HepG2 (cell line): ENCODE results near the gene SNRPD3. TPM values are rescaled to one million over a fixed set of nuclear protein-coding genes. Genes with fewer than 3 reads are reported as not detected.

Experiments used
- ATF6 ChIP-seq: sonication (generic); formaldehyde crosslinking; conservative IDR thresholded peaks from 2 replicates; pipeline ENCODE4 v1.4.0; 2020; ENCODE audit warnings: missing genetic modification reagents
- DDIT3 ChIP-seq: sonication (generic); formaldehyde crosslinking; IDR thresholded peaks from 2 replicates; pipeline ENCODE4 v1.4.0; 2020; ENCODE audit warnings: mild to moderate bottlenecking, missing genetic modification reagents
- EED ChIP-seq: sonication (generic); formaldehyde crosslinking; IDR thresholded peaks from 2 replicates; pipeline ENCODE4 v1.5.0; 2020; ENCODE audit warnings: mild to moderate bottlenecking, missing genetic modification reagents
- GATAD1 ChIP-seq: IDR thresholded peaks from 2 replicates; pipeline ENCODE4 v1.6.1; 2016; ENCODE audit warnings: missing genetic modification reagents, missing compliant biosample characterization
- HNRNPK ChIP-seq: fragments of 200-400 bp; formaldehyde crosslinking; IDR thresholded peaks from 2 replicates; pipeline ENCODE4 v1.6.1; 2018; ENCODE audit warnings: low read length, low read depth, moderate library complexity, mild to moderate bottlenecking; ENCODE audit not compliant: poor library complexity, severe bottlenecking
- JUN ChIP-seq: sonication (generic); formaldehyde crosslinking; IDR thresholded peaks from 2 replicates; pipeline ENCODE4 v1.4.0; 2020; ENCODE audit warnings: mild to moderate bottlenecking, missing genetic modification reagents
- MATR3 ChIP-seq: sonication (generic); formaldehyde crosslinking; IDR thresholded peaks from 2 replicates; pipeline ENCODE4 v1.4.0; 2020; ENCODE audit warnings: missing genetic modification reagents
- NFKBIZ ChIP-seq: IDR thresholded peaks from 2 replicates; pipeline ENCODE4 v1.6.1; 2018; ENCODE audit warnings: missing genetic modification reagents, missing compliant biosample characterization
- PBX2 ChIP-seq: IDR thresholded peaks from 2 replicates; pipeline ENCODE4 v1.6.1; 2016; ENCODE audit warnings: control low read depth
- PHF21A ChIP-seq: sonication (generic); formaldehyde crosslinking; IDR thresholded peaks from 2 replicates; pipeline ENCODE4 v1.5.0; 2020; ENCODE audit warnings: mild to moderate bottlenecking, missing genetic modification reagents
- SMC3 ChIP-seq: IDR thresholded peaks from 2 replicates; pipeline ENCODE4 v1.6.1; 2011; ENCODE audit warnings: low read length, improper control_type of control experiment
- TSC22D2 ChIP-seq: sonication (generic); formaldehyde crosslinking; IDR thresholded peaks from 2 replicates; pipeline ENCODE4 v1.5.1; 2020; ENCODE audit warnings: missing genetic modification reagents, mild to moderate bottlenecking, borderline replicate concordance
- ZNF547 ChIP-seq: sonication (generic); formaldehyde crosslinking; IDR thresholded peaks from 2 replicates; pipeline ENCODE4 v1.5.1; 2020; ENCODE audit warnings: mild to moderate bottlenecking, missing genetic modification reagents
- ZNF563 ChIP-seq: sonication (generic); formaldehyde crosslinking; IDR thresholded peaks from 2 replicates; pipeline ENCODE4 v1.8.0; 2022; ENCODE audit warnings: mild to moderate bottlenecking, moderate library complexity, missing genetic modification reagents
- ZNF788 ChIP-seq: sonication (generic); formaldehyde crosslinking; IDR thresholded peaks from 2 replicates; pipeline ENCODE4 v1.5.0; 2020; ENCODE audit warnings: mild to moderate bottlenecking, missing genetic modification reagents, borderline replicate concordance
- ZUFSP ChIP-seq: sonication (generic); formaldehyde crosslinking; IDR thresholded peaks from 2 replicates; pipeline ENCODE4 v1.9.0; 2021; ENCODE audit warnings: missing genetic modification reagents, mild to moderate bottlenecking, borderline replicate concordance
- polyA plus RNA-seq, 8 experiments: library from polyadenylated mRNA; depleted of rRNA in 3 of 8; stranded (reverse) in 7 of 8; unstranded in 1 of 8; fragments of >200 nt; fragmentation: Illumina TruSeq in 4 of 8; extraction: Trizol in 4 of 8; gene quantifications; 2 replicates each; pipeline versions ENCODE4 v1.2.1 to v1.2.3, GENCODE V29; 2011 to 2016; ENCODE audit warnings: low read depth in 4 of 8, missing spikeins in 1 of 8, mixed read lengths in 1 of 8; ENCODE audit not compliant: insufficient read depth in 1 of 8
- total RNA-seq, 5 experiments: library from RNA; depleted of rRNA; stranded (reverse); fragments of >200 nt; fragmentation: Illumina TruSeq; extraction: Trizol; gene quantifications; 2 replicates each; pipeline ENCODE4 v1.2.3, GENCODE V29; 2016; ENCODE audit warnings: low read depth in 1 of 5
- TF ChIP-seq, protein P1 (sequence below): sonication (generic); formaldehyde crosslinking; IDR thresholded peaks from 2 replicates; pipeline ENCODE4 v1.5.0; 2020; ENCODE audit warnings: mild to moderate bottlenecking, missing genetic modification reagents, borderline replicate concordance
- TF ChIP-seq, protein P2 (sequence below): IDR thresholded peaks from 2 replicates; pipeline ENCODE4 v1.6.1; 2012; ENCODE audit warnings: inconsistent platforms

Gene SNRPD3
- total and polyA plus RNA-seq, 2 of the 13 experiments (the other 11 are each of a cell fraction or from before 2014, with no cell fraction given) = 110 to 209 TPM

DNA sequence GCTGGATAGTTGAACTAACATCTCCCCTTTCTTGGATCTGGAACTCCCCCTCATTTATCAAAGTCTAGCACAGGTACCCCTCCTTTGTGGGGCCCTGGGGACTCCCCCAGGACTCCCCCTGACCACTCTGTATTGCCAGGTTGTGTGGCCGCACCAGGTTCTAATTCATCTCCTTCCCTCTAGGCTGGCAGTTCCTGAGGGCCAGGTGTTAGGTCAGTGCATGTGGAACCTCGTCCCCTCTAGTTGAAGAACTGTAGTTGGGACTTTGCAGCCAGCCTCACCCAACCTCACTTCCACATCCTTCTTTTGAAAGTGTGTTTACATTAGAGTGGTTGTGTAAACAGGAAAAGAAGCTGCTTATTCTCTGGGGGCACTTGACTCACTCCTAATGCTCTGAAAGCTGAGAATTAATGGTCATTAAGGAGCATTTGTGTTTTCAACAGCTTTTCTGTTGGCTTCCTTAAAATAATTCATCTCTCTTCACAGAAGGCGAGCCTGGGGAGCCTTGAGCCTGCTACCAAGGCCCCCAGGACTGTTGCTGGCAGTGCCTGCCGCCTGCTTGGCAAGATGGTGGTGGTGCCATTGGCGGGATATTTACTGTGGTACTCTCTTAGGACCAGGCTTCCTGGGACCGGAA is 48.9 kb upstream of the SNRPD3 start (continued):
- peak; percentile 69 for TF ChIP-seq PHF21A (CRISPR knock-in tag)
- no peak for TF ChIP-seq ZNF788 (CRISPR knock-in tag)
- no peak for TF ChIP-seq PBX2
- no peak for TF ChIP-seq EED (CRISPR knock-in tag)
- no peak for TF ChIP-seq TSC22D2 (CRISPR knock-in tag)
- no peak for TF ChIP-seq ATF6 (CRISPR knock-in tag)
- no peak for TF ChIP-seq NFKBIZ (CRISPR knock-in tag)
- TF ChIP-seq MATR3 = no peak
- no peak for TF ChIP-seq JUN (CRISPR knock-in tag)
- TF ChIP-seq, protein P1, sequence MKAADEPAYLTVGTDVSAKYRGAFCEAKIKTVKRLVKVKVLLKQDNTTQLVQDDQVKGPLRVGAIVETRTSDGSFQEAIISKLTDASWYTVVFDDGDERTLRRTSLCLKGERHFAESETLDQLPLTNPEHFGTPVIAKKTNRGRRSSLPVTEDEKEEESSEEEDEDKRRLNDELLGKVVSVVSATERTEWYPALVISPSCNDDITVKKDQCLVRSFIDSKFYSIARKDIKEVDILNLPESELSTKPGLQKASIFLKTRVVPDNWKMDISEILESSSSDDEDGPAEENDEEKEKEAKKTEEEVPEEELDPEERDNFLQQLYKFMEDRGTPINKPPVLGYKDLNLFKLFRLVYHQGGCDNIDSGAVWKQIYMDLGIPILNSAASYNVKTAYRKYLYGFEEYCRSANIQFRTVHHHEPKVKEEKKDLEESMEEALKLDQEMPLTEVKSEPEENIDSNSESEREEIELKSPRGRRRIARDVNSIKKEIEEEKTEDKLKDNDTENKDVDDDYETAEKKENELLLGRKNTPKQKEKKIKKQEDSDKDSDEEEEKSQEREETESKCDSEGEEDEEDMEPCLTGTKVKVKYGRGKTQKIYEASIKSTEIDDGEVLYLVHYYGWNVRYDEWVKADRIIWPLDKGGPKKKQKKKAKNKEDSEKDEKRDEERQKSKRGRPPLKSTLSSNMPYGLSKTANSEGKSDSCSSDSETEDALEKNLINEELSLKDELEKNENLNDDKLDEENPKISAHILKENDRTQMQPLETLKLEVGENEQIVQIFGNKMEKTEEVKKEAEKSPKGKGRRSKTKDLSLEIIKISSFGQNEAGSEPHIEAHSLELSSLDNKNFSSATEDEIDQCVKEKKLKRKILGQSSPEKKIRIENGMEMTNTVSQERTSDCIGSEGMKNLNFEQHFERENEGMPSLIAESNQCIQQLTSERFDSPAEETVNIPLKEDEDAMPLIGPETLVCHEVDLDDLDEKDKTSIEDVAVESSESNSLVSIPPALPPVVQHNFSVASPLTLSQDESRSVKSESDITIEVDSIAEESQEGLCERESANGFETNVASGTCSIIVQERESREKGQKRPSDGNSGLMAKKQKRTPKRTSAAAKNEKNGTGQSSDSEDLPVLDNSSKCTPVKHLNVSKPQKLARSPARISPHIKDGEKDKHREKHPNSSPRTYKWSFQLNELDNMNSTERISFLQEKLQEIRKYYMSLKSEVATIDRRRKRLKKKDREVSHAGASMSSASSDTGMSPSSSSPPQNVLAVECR (CRISPR knock-in tag) = peak; percentile 39
- TF ChIP-seq ZUFSP = no peak
- no peak; the same call in 1 of the 2 replicates for TF ChIP-seq ZNF547 (CRISPR knock-in tag)
- TF ChIP-seq, protein P2, sequence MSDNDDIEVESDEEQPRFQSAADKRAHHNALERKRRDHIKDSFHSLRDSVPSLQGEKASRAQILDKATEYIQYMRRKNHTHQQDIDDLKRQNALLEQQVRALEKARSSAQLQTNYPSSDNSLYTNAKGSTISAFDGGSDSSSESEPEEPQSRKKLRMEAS = peak; percentile 7; the same call in 1 of the 2 replicates
- no peak for TF ChIP-seq DDIT3 (CRISPR knock-in tag)
- peak; percentile 49 for TF ChIP-seq GATAD1 (CRISPR knock-in tag)
- TF ChIP-seq ZNF563 (CRISPR knock-in tag) = no peak
- no peak for TF ChIP-seq HNRNPK
- no peak; the same call in 1 of the 2 replicates for TF ChIP-seq SMC3
